HG03575 (cell line): Measurements from ENCODE around the gene CFAP206.

Experiments used
- ATAC-seq: cut with Tn5 transposase; IDR thresholded peaks from one replicate; pipeline ENCODE4 v1.9.1; 2021; ENCODE audit not compliant: unreplicated experiment, insufficient number of reproducible peaks, low FRiP score; ENCODE audit errors: extremely low read depth

Gene CFAP206

GRCh38 chr6:87407901-87408720 lies at the start of gene CFAP206:
TSS of gene CFAP206 (plus strand) at chr6:87407972. CDS start at chr6:87409840, 1,868 bp downstream.
- ATAC-seq: peak; percentile 60

DNA sequence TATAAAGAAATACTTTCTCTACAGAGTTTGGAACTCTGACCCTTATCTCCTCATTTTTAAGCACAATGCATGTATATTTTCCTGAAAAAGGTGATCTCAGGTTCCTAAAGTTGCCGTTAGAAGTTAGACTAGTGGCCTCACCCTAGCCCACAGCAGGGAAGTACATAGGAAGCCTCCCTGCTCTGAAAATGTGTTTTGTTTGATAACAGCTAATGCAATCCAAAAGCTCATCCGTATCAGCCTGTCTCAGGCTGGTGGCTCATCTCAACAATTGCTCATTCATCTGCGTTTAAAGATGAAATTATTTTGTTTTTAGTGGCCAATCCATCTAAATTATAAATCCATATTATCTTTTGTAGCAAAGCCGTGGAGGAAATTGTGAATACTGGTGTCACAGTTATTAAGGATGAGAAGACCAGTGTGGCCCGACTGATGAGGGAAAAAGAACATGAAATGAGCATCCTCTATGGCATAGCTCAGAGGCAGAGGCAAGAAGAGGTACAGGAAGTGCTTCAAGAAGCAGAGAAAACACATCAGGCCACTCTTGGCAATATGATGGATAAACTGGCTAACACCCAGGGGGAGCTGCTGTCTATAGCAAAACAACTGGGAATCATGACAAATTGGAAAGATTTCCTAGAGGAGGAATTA lies 43.0 kb upstream of the CFAP206 start:
- ATAC-seq: no peak

- ATAC-seq: no peak
These were observed 41.5 kb upstream of the CFAP206 start for GRCh38 chr6:87366072-87366827.

DNA sequence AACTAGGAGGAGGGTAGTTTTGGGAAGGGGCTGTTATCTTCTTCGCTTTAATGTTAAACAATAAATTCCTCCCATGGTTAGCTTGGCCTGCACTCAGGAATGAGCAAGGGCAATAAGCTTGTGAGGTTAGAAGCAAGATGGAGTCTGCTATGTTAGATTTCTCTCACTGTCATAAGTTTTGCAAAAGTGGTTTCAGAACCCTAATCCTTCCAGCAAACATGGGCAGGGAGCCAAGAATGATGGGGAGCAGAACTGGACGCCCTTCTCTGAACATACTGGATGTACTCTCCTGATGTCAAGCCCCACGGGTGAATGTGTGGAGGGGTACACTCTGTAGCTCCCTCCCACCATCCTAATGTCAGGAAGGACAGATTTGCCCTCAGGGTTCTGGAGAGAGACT lies 40.9 kb upstream of the CFAP206 start:
- ATAC-seq: no peak

DNA sequence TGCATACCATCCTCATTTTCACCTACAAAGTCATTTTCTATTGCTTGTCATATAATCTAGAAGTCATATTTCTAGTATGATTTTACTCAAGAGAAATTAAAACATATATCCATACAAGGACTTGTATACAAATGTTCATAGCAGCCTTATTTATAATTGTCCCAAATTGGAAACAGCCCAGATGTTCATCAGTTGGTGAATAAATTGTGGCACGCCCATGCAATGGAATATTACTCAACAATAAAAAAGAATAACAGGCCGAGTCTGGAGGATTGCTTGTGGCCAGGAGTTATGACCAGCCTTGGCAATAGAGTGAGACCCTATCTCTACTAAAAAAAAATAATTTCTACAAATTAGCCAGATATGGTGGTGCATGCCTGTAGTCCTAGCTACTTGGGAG lies 34.4 kb upstream of the CFAP206 start:
- ATAC-seq: no peak

DNA sequence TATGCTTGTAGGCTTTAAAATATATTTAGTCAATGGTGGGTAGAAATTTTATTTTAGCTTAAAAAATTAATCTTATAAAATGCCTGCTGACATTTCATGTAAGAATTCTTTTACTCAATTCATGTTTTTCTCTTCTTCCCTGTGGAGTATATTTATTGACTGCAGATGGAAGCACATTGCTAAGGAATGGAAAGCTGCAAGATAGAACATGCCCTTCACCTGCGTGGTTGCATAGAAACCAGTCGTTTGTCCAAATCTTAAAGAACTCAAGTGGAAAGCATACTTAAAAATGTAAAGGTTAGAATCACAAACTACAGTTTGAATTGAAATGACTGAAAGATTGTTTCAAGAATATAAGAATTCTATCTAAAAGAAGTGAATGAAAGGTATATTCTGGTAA lies 32.5 kb upstream of the CFAP206 start:
- no peak for ATAC-seq

- no peak for ATAC-seq
These were observed 31.1 kb upstream of the CFAP206 start for GRCh38 chr6:87376643-87377042.

- ATAC-seq: no peak
These were observed 28.8 kb upstream of the CFAP206 start for GRCh38 chr6:87378947-87379346.

- ATAC-seq: no peak
These were observed 24.9 kb upstream of the CFAP206 start for GRCh38 chr6:87382861-87383260.

DNA sequence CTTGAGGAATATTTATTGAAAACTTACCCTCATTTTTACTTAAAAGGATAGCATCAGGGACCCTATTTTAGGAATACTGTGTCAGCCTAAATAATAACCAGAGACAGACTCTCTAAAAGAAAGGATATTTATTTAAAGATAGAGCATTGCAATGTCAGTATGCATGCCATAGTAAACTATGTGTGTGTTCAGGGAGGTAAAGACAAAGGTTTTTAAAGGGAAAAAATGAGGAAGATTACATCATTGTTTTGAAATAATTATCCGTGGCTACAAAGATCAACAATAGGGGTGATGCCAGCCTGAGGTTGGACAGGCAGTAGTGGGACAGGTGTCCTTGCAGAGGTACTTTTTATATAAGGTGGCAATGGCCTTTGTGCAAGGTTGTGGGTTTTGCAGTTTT lies 23.7 kb upstream of the CFAP206 start:
- ATAC-seq: no peak

DNA sequence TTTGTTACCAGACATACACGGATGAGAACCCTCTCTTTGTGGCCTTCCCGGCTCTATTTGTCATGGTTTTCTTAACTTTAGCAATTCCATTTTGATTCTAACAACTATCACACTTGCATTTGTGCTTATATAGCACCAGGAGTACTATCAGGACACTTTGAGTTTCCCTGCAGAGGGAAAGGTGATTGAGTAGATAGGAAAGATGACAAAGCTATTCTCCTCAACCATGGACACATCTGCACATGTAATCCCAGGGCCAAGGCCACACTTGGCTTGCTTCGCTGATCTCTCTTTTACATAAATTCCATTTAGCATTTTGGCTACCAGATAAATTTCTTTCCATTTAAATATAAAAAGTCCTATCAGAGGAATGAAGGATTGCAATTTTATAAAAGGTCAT lies 23.3 kb upstream of the CFAP206 start:
- ATAC-seq: no peak

- no peak for ATAC-seq
These were observed 16.4 kb upstream of the CFAP206 start for GRCh38 chr6:87391334-87391733.

- ATAC-seq: no peak
These were observed 14.6 kb upstream of the CFAP206 start for GRCh38 chr6:87393026-87393622.

- no peak for ATAC-seq
These were observed 12.3 kb upstream of the CFAP206 start for GRCh38 chr6:87395431-87395830.

- ATAC-seq: peak; percentile 76
These were observed 11.0 kb upstream of the CFAP206 start for GRCh38 chr6:87396595-87397392.

- no peak for ATAC-seq
These were observed 10.1 kb upstream of the CFAP206 start for GRCh38 chr6:87397656-87398055.

- no peak for ATAC-seq
These were observed 5.9 kb upstream of the CFAP206 start for GRCh38 chr6:87401832-87402231.

- ATAC-seq: no peak
These were observed 241 bp upstream of the CFAP206 start for GRCh38 chr6:87407561-87407900.

DNA sequence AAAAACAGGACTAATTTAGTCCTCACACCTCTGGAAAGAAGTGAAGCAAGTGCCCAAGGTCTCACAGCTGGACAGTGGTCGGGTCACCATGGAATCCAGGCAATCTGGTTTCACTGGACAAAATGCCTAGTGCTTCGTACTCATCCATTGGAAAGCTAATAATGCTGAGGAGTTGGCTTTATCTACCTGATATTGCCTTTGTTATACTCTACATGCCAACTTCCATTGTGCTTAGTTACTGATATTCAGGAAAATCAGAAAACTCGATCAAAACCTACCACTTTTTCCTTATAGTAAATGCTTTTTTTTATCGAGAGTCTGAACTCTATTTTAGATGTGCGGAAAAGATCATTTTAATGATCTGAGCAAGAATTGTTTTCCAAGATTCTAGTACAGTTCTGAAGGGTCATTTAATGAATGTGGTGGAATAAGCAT lies 966 bp downstream of the CFAP206 start:
- no peak for ATAC-seq
